ENCODE measurements around the gene AZGP1.

AZGP1 gene

GRCh38 chr7:99975782-99976521 is at the start of gene AZGP1:
Gene AZGP1, minus strand, starts transcription at chr7:99976031. Its CDS starts 11 bp downstream, at chr7:99976020.
- no peak within 1 kb of the TSS for H3K27ac ChIP-seq (ENCODE audit: low read depth, low read length, poor library complexity, severe bottlenecking)
- no peak for TF ChIP-seq EZH2 (IDR thresholded peaks at IDR 0.05; ENCODE audit: borderline replicate concordance, low read length)
- TF ChIP-seq CTCF (IDR thresholded peaks at IDR 0.05; ENCODE audit: low read length) = no peak
- H3K9me2 ChIP-seq (ENCODE audit: low read depth, low read length) = no peaks in the 10 kb centered on the region
- no peaks in the 10 kb centered on the region for H4K20me1 ChIP-seq (ENCODE audit: insufficient read depth, low read length)
- peaks cover 9% of the 10 kb centered on the region for H3K4me1 ChIP-seq (ENCODE audit: insufficient read depth, low read length, severe bottlenecking)
- no peak within 1 kb of the TSS for H3K9ac ChIP-seq (ENCODE audit: low read length)
- H3K4me2 ChIP-seq (ENCODE audit: low read length) = no peak within 1 kb of the TSS
- H3K36me3 ChIP-seq (ENCODE audit: insufficient read depth, low read length) = no peaks in the 10 kb centered on the region
- no peaks in the 10 kb centered on the region for H3K9me3 ChIP-seq (ENCODE audit: low read length)
- H3K4me3 ChIP-seq (ENCODE audit: low read depth, low read length, poor library complexity, severe bottlenecking) = no peak within 1 kb of the TSS
- H3F3A ChIP-seq (ENCODE audit: insufficient read depth, low read length) = no peaks in the 10 kb centered on the region
- H3K79me2 ChIP-seq (ENCODE audit: insufficient read depth, low read length) = no peaks in the 10 kb centered on the region
- H3K27me3 ChIP-seq (ENCODE audit: insufficient read depth, low read length) = no peaks in the 10 kb centered on the region
- no peak within 1 kb of the TSS for H2AFZ ChIP-seq (ENCODE audit: low read length)

GRCh38 chr7:100024020-100024619 is 48.3 kb upstream of the AZGP1 start:
- Histone ChIP-seq H3K27ac (ENCODE audit: low read depth, low read length, poor library complexity, severe bottlenecking) (no peak overlapping the region), H3F3A (ENCODE audit: insufficient read depth, low read length) (0 out of 2 replicates have a peak, but pooled peaks cover 3% of the 10 kb centered on the region), H3K27me3 (ENCODE audit: insufficient read depth, low read length) (no peaks in the 10 kb centered on the region), H3K4me2 (ENCODE audit: low read length) (no peak overlapping the region), H2AFZ (ENCODE audit: low read length) (no peak overlapping the region), H3K4me3 (ENCODE audit: low read depth, low read length, poor library complexity, severe bottlenecking) (no peak overlapping the region), H4K20me1 (ENCODE audit: insufficient read depth, low read length) (no peaks in the 10 kb centered on the region), H3K9ac (ENCODE audit: low read length) (no peak overlapping the region), H3K9me3 (ENCODE audit: low read length) (no peaks in the 10 kb centered on the region), H3K79me2 (ENCODE audit: insufficient read depth, low read length) (peaks cover 16% of the 10 kb centered on the region), H3K36me3 (ENCODE audit: insufficient read depth, low read length) (peaks cover 72% of the 10 kb centered on the region), H3K4me1 (ENCODE audit: insufficient read depth, low read length, severe bottlenecking) (no peaks in the 10 kb centered on the region), H3K9me2 (ENCODE audit: low read depth, low read length) (no peaks in the 10 kb centered on the region)
- no peak for TF ChIP-seq CTCF (IDR thresholded peaks at IDR 0.05; ENCODE audit: low read length)
- TF ChIP-seq EZH2 (IDR thresholded peaks at IDR 0.05; ENCODE audit: borderline replicate concordance, low read length) = no peak

- Histone ChIP-seq H3K36me3 (ENCODE audit: insufficient read depth, low read length) (peaks cover 75% of the 10 kb centered on the region), H3K27me3 (ENCODE audit: insufficient read depth, low read length) (no peaks in the 10 kb centered on the region), H3K9ac (ENCODE audit: low read length) (no peak overlapping the region), H3K4me1 (ENCODE audit: insufficient read depth, low read length, severe bottlenecking) (no peaks in the 10 kb centered on the region), H3K9me3 (ENCODE audit: low read length) (no peaks in the 10 kb centered on the region), H4K20me1 (ENCODE audit: insufficient read depth, low read length) (no peaks in the 10 kb centered on the region), H3K4me3 (ENCODE audit: low read depth, low read length, poor library complexity, severe bottlenecking) (no peak overlapping the region), H3F3A (ENCODE audit: insufficient read depth, low read length) (0 out of 2 replicates have a peak, but pooled peaks cover 3% of the 10 kb centered on the region), H3K4me2 (ENCODE audit: low read length) (no peak overlapping the region), H3K27ac (ENCODE audit: low read depth, low read length, poor library complexity, severe bottlenecking) (no peak overlapping the region), H3K79me2 (ENCODE audit: insufficient read depth, low read length) (peaks cover 21% of the 10 kb centered on the region), H3K9me2 (ENCODE audit: low read depth, low read length) (no peaks in the 10 kb centered on the region), H2AFZ (ENCODE audit: low read length) (no peak overlapping the region)
- no peak for TF ChIP-seq EZH2 (IDR thresholded peaks at IDR 0.05; ENCODE audit: borderline replicate concordance, low read length)
- no peak for TF ChIP-seq CTCF (IDR thresholded peaks at IDR 0.05; ENCODE audit: low read length)
Measured at GRCh38 chr7:100023526-100023925, 47.7 kb upstream of the AZGP1 start.
